22Rv1 (cell line): ENCODE data around the gene SYNDIG1.

ENCODE experiments used
- ZFX ChIP-seq: fragments of 450-650 bp; IDR thresholded peaks from 2 replicates; pipeline ENCODE4 v1.6.1; 2017; ENCODE audit warnings: antibody characterized with exemption, borderline replicate concordance
- TF ChIP-seq, protein P1 (sequence below): fragments of 450-650 bp; IDR thresholded peaks from 2 replicates; pipeline ENCODE4 v1.5.1; 2017; ENCODE audit warnings: mild to moderate bottlenecking

DNA sequence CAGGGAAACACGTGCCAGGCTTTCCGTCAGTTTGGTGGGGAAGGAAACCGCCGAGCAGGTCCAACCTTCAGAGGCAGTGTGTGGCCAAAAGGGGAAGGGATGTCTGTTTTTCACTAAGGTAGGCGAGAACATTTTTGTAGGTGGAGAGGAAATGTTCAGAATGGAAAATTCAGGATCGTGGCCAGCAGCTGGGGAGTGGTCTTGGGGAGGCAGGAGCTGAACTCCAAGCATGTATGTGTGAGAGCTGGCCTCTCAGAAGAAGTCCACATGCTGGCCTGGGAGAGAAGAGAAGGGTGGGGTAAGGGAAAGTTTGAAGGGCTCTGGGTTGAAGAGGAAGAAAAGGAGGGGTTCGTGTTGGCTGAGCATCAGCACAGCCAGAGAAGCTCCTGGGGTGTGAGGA, 74.9 kb downstream of the SYNDIG1 start:
- TF ChIP-seq, protein P1, sequence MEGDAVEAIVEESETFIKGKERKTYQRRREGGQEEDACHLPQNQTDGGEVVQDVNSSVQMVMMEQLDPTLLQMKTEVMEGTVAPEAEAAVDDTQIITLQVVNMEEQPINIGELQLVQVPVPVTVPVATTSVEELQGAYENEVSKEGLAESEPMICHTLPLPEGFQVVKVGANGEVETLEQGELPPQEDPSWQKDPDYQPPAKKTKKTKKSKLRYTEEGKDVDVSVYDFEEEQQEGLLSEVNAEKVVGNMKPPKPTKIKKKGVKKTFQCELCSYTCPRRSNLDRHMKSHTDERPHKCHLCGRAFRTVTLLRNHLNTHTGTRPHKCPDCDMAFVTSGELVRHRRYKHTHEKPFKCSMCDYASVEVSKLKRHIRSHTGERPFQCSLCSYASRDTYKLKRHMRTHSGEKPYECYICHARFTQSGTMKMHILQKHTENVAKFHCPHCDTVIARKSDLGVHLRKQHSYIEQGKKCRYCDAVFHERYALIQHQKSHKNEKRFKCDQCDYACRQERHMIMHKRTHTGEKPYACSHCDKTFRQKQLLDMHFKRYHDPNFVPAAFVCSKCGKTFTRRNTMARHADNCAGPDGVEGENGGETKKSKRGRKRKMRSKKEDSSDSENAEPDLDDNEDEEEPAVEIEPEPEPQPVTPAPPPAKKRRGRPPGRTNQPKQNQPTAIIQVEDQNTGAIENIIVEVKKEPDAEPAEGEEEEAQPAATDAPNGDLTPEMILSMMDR = no peak
- TF ChIP-seq ZFX = no peak
